H1 (cell line): ENCODE measurements around the gene MED10. TPM values are rescaled to one million over a fixed set of nuclear protein-coding genes. Genes with fewer than 3 reads are reported as not detected.

Experiments
- CTCF ChIA-PET: fragments of 300-600 bp; sonication (Branson Sonifier 250); formaldehyde crosslinking; loops from one replicate; lab custom pipeline; 2021; ENCODE audit not compliant: partially characterized antibody; lab: Charles Lee
- POLR2A ChIA-PET: fragments of 300-600 bp; sonication (Branson Sonifier 250); formaldehyde crosslinking; loops from one replicate; lab custom pipeline; 2021; ENCODE audit warnings: inconsistent platforms; ENCODE audit not compliant: partially characterized antibody; lab: Charles Lee
- DNase-seq, 2 experiments: peaks; one replicate each; pipeline versions ENCODE4 v3.0.0 to v3.0.0-alpha.2; 2010 to 2022; ENCODE audit warnings: low spot score in 2 of 2, low read depth in 1 of 2, mixed read lengths in 1 of 2
- FAIRE-seq: peaks from 2 replicates; lab custom pipeline; 2011; peaks lifted over from hg19 to GRCh38; lab: Jason Lieb, UNC
- H2AFZ ChIP-seq: 2 replicates; pipeline ENCODE4 v1.8.1; 2012; ENCODE audit warnings: low read length, inconsistent platforms
- H2AK5ac ChIP-seq: 2 replicates; pipeline ENCODE4 v1.6.1; 2013; ENCODE audit warnings: low read depth, low read length
- H2BK120ac ChIP-seq: replicated peaks from 2 replicates; pipeline ENCODE3; 2013; ENCODE audit warnings: low read depth, low read length, inconsistent platforms
- H2BK12ac ChIP-seq: 2 replicates; pipeline ENCODE4 v1.6.1; 2013; ENCODE audit warnings: low read depth, low read length
- H2BK15ac ChIP-seq: 2 replicates; pipeline ENCODE4 v1.6.1; 2013; ENCODE audit warnings: low read length
- H2BK20ac ChIP-seq: 2 replicates; pipeline ENCODE4 v1.6.1; 2013; ENCODE audit warnings: low read length
- H2BK5ac ChIP-seq: 2 replicates; pipeline ENCODE4 v1.6.1; 2013; ENCODE audit warnings: low read depth, low read length
- H3K14ac ChIP-seq: 2 replicates; pipeline ENCODE4 v1.6.1; 2013; ENCODE audit warnings: inconsistent platforms; ENCODE audit not compliant: insufficient read length
- H3K18ac ChIP-seq: 2 replicates; pipeline ENCODE4 v1.6.1; 2013; ENCODE audit warnings: low read length; ENCODE audit errors: extremely low read depth
- H3K23ac ChIP-seq: 2 replicates; pipeline ENCODE4 v1.6.1; 2013; ENCODE audit warnings: inconsistent platforms; ENCODE audit not compliant: insufficient read length
- H3K23me2 ChIP-seq: 2 replicates; pipeline ENCODE4 v1.6.1; 2013; ENCODE audit warnings: low read depth, low read length
- H3K27ac ChIP-seq: 2 replicates; pipeline ENCODE4 v1.6.1; 2011; ENCODE audit warnings: low read depth, low read length, inconsistent platforms
- H3K27me3 ChIP-seq, 4 experiments: replicated peaks in 1 of 4; 1 replicate in 1 of 4; 2 replicates in 3 of 4; pipeline versions ENCODE4 v1.6.1 to v1.8.1; 2011 to 2013; ENCODE audit warnings: low read length in 3 of 4, mild to moderate bottlenecking in 3 of 4, inconsistent platforms in 2 of 4, mixed read lengths in 2 of 4, moderate library complexity in 1 of 4; ENCODE audit not compliant: control insufficient read depth in 3 of 4, insufficient read depth in 3 of 4; ENCODE audit errors: extremely low read depth in 1 of 4
- H3K36me3 ChIP-seq, 4 experiments: 2 replicates each; pipeline versions ENCODE4 v1.6.1 to v1.8.1; 2011 to 2013; ENCODE audit warnings: mild to moderate bottlenecking in 4 of 4, low read length in 3 of 4, moderate library complexity in 2 of 4, control low read depth in 1 of 4, inconsistent platforms in 1 of 4; ENCODE audit not compliant: insufficient read depth in 4 of 4, control insufficient read depth in 2 of 4
- H3K4ac ChIP-seq: replicated peaks from 2 replicates; pipeline ENCODE3; 2013; ENCODE audit warnings: low read length, low read depth, mixed read lengths, inconsistent platforms; ENCODE audit not compliant: insufficient read length
- H3K4me1 ChIP-seq, 4 experiments: replicated peaks in 1 of 4; 1 replicate in 1 of 4; 2 replicates in 3 of 4; pipeline versions ENCODE4 v1.6.1 to v1.8.1; 2011 to 2013; ENCODE audit warnings: low read length in 3 of 4, inconsistent platforms in 2 of 4, mixed read lengths in 1 of 4; ENCODE audit not compliant: insufficient read depth in 4 of 4, control insufficient read depth in 3 of 4
- H3K4me2 ChIP-seq, 2 experiments: 2 replicates each; pipeline versions ENCODE4 v1.6.1 to v1.8.1; 2011 to 2013; ENCODE audit warnings: low read depth in 2 of 2, low read length in 2 of 2, control low read depth in 1 of 2, inconsistent platforms in 1 of 2, mild to moderate bottlenecking in 1 of 2; ENCODE audit not compliant: insufficient read depth in 1 of 2
- H3K4me3 ChIP-seq, 4 experiments: fragments of 200-600, 300-600 bp in 1 of 4; sonication (generic), shearing (Covaris generic), sonication (Bioruptor Twin) in 1 of 4; 2 replicates each; pipeline versions ENCODE4 v1.5.1 to v1.8.1; 2011 to 2016; ENCODE audit warnings: low read length in 4 of 4, low read depth in 3 of 4, control low read depth in 2 of 4, inconsistent platforms in 2 of 4, mild to moderate bottlenecking in 2 of 4, mixed read lengths in 1 of 4, moderate library complexity in 1 of 4; ENCODE audit not compliant: insufficient read depth in 2 of 4; ENCODE audit errors: extremely low read depth in 1 of 4
- H3K56ac ChIP-seq: replicated peaks from 2 replicates; pipeline ENCODE3; 2013; ENCODE audit warnings: low read depth, mild to moderate bottlenecking, mixed read lengths, low read length, inconsistent platforms; ENCODE audit not compliant: insufficient read length
- H3K79me1 ChIP-seq: 2 replicates; pipeline ENCODE4 v1.6.1; 2013; ENCODE audit warnings: low read depth, low read length, control low read depth
- H3K79me2 ChIP-seq, 2 experiments: 2 replicates each; pipeline versions ENCODE4 v1.6.1 to v1.8.1; 2012 to 2013; ENCODE audit warnings: low read length in 2 of 2, mild to moderate bottlenecking in 2 of 2, inconsistent platforms in 1 of 2; ENCODE audit not compliant: insufficient read depth in 2 of 2, control insufficient read depth in 1 of 2
- H3K9ac ChIP-seq, 4 experiments: replicated peaks in 1 of 4; 1 replicate in 1 of 4; 2 replicates in 3 of 4; pipeline versions ENCODE4 v1.6.1 to v1.8.1; 2011 to 2013; ENCODE audit warnings: low read depth in 3 of 4, low read length in 3 of 4, control low read depth in 2 of 4, mild to moderate bottlenecking in 2 of 4, moderate library complexity in 2 of 4, inconsistent platforms in 1 of 4; ENCODE audit errors: extremely low read depth in 1 of 4
- H3K9me3 ChIP-seq, 2 experiments: 2 replicates each; pipeline versions ENCODE4 v1.6.1 to v1.8.1; 2012 to 2013; ENCODE audit warnings: mild to moderate bottlenecking in 2 of 2, moderate library complexity in 2 of 2, control low read depth in 1 of 2, inconsistent platforms in 1 of 2, low read depth in 1 of 2, low read length in 1 of 2, mixed read lengths in 1 of 2; ENCODE audit not compliant: insufficient read depth in 2 of 2
- H4K20me1 ChIP-seq, 2 experiments: replicated peaks in 1 of 2; 2 replicates each; pipeline versions ENCODE3 to v1.8.1; 2011 to 2013; ENCODE audit warnings: inconsistent platforms in 2 of 2, low read length in 2 of 2, mild to moderate bottlenecking in 1 of 2; ENCODE audit not compliant: insufficient read depth in 2 of 2, control insufficient read depth in 1 of 2
- H4K5ac ChIP-seq: 2 replicates; pipeline ENCODE4 v1.6.1; 2013; ENCODE audit warnings: low read length, low read depth, mixed read lengths, inconsistent platforms; ENCODE audit not compliant: insufficient read length
- H4K8ac ChIP-seq: 2 replicates; pipeline ENCODE4 v1.8.0; 2013; ENCODE audit warnings: mild to moderate bottlenecking, moderate library complexity, low read length, inconsistent platforms; ENCODE audit not compliant: insufficient read depth; ENCODE audit errors: extremely low read depth
- H4K91ac ChIP-seq: replicated peaks from 2 replicates; pipeline ENCODE3; 2013; ENCODE audit warnings: low read length, mixed read lengths, inconsistent platforms; ENCODE audit not compliant: insufficient read length
- EZH2 ChIP-seq: fragments of 200-600 bp; sonication (generic); IDR thresholded peaks from 2 replicates; pipeline ENCODE4 v1.7.1; 2012; ENCODE audit warnings: low read depth, mild to moderate bottlenecking, moderate library complexity, low read length, inconsistent platforms; ENCODE audit not compliant: severe bottlenecking
- JUND ChIP-seq: IDR thresholded peaks from 2 replicates; pipeline ENCODE4 v1.6.1; 2011; ENCODE audit warnings: mild to moderate bottlenecking, improper control_type of control experiment, low read length
- POLR2A ChIP-seq, 2 experiments: IDR thresholded peaks; 1 replicate in 1 of 2; 2 replicates in 1 of 2; pipeline ENCODE4 v1.6.1; 2011; ENCODE audit warnings: low read depth in 2 of 2, low read length in 2 of 2, mild to moderate bottlenecking in 2 of 2; ENCODE audit errors: control extremely low read depth in 1 of 2
- RBBP5 ChIP-seq: IDR thresholded peaks from 2 replicates; pipeline ENCODE4 v1.7.1; 2012; ENCODE audit warnings: low read depth, mild to moderate bottlenecking, inconsistent platforms, low read length, moderate library complexity, borderline replicate concordance
- SAP30 ChIP-seq: fragments of 300-600 bp; sonication (generic); IDR thresholded peaks from 2 replicates; pipeline ENCODE4 v1.7.1; 2012; ENCODE audit warnings: low read length, moderate library complexity, mild to moderate bottlenecking, inconsistent platforms; ENCODE audit not compliant: insufficient read depth, insufficient replicate concordance
- SIN3A ChIP-seq, 2 experiments: IDR thresholded peaks in 1 of 2; conservative IDR thresholded peaks in 1 of 2; 2 replicates each; pipeline ENCODE4 v1.6.1; 2011 to 2012; ENCODE audit warnings: low read length in 2 of 2, improper control_type of control experiment in 1 of 2, low read depth in 1 of 2, mild to moderate bottlenecking in 1 of 2
- SRF ChIP-seq: IDR thresholded peaks from 2 replicates; pipeline ENCODE4 v1.6.1; 2011; ENCODE audit warnings: mild to moderate bottlenecking, low read depth, low read length, moderate library complexity
- TAF7 ChIP-seq: optimal IDR thresholded peaks from 2 replicates; pipeline ENCODE3; 2011; ENCODE audit warnings: low read depth, mild to moderate bottlenecking, inconsistent platforms, low read length, moderate library complexity, borderline replicate concordance
- TBP ChIP-seq: IDR thresholded peaks from 2 replicates; pipeline ENCODE4 v1.6.1; 2011; ENCODE audit warnings: low read depth, low read length, improper control_type of control experiment
- YY1 ChIP-seq: IDR thresholded peaks from 2 replicates; pipeline ENCODE4 v1.6.1; 2011; ENCODE audit warnings: low read depth, mild to moderate bottlenecking, low read length
- ZNF274 ChIP-seq: IDR thresholded peaks from 2 replicates; pipeline ENCODE4 v1.7.0; 2012; ENCODE audit warnings: low read length, borderline replicate concordance; ENCODE audit errors: extremely low read depth
- WGBS, 2 experiments: shearing (Covaris generic) in 1 of 2; methylation state at CpG; one replicate each; pipeline versions ENCODE4 v1.1.6 to v1.1.7; 2013 to 2015; ENCODE audit warnings: low lambda C conversion rate in 2 of 2, mixed read lengths in 2 of 2, inconsistent platforms in 1 of 2, low coverage in 1 of 2, missing lambda C conversion rate in 1 of 2; ENCODE audit not compliant: insufficient replicate concordance in 2 of 2, insufficient coverage in 1 of 2, insufficient read length in 1 of 2; ENCODE audit errors: extremely low coverage in 1 of 2, missing lambda C conversion rate in 1 of 2; 5-methylcytosine and 5-hydroxymethylcytosine counted together
- polyA plus RNA-seq, 7 experiments: library from polyadenylated mRNA; depleted of rRNA in 3 of 7; stranded (reverse) in 5 of 7; unstranded in 2 of 7; fragments of >200 nt in 5 of 7; fragments of 200-250 nt in 2 of 7; gene quantifications; 1 replicate in 5 of 7; 2 replicates in 1 of 7; 4 replicates in 1 of 7; pipeline versions ENCODE4 v1.2.1 to v1.2.3, GENCODE V29; 2011 to 2013; ENCODE audit warnings: missing spikeins in 2 of 7, mixed read lengths in 2 of 7
- total RNA-seq: library from RNA; stranded (reverse); fragmentation: NEBNext Ultra II Directional; extraction: Animal tissue kit (Norgen Biotek cat#: 25700); gene quantifications from 2 replicates; pipeline ENCODE4 v1.2.1, GENCODE V29; 2021
- TF ChIP-seq, protein P1 (sequence below): IDR thresholded peaks from 2 replicates; pipeline ENCODE4 v1.6.1; 2012; ENCODE audit warnings: low read length, inconsistent platforms

Gene MED10
- total and polyA plus RNA-seq, 2 of the 8 experiments (the other 6 are each of a cell fraction or from before 2014, with no cell fraction given) = 20.1 to 23.2 TPM

DNA sequence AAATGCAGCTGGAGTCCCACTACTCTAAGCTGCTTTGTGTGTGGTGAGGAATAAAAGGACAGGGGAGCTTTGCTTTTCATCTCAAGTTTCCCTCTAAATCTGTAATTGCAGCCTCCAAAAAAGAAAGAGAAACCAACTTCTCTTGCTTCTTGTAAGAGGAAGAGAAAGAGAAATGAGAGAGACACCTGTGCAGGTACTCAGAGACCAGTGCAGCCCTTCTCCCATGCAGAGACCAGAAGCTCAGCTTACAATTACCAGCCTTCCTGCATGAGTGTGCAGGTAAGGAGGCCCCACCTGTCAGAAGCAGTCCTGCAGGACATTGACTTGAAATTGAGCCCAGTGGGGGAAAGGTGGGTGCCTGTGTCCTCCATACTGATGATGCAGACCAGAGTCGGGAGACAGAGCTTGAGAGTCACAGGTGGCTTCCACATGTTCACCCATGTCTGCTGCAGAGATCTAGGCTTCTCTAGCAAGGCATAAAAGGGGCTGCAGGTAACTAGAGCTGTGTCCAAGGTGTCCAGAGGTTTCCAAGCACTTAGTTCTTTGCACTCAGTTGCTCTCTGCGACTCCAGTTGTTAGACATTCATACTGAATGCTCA is 15.3 kb upstream of the MED10 start:
- H4K5ac ChIP-seq = no peak overlapping the region
- H2BK20ac ChIP-seq = no peak overlapping the region
- DNase-seq (no peak), FAIRE-seq (no peak)
- no peak overlapping the region for H2BK15ac ChIP-seq
- H2AK5ac ChIP-seq = no peak overlapping the region
- no peak overlapping the region for H3K4me2 ChIP-seq
- H2AFZ ChIP-seq = no peak overlapping the region
- no peak overlapping the region for H3K56ac ChIP-seq
- H4K8ac ChIP-seq = no peak overlapping the region
- H3K9me3 ChIP-seq = peaks cover 0 to 4% of the 10 kb centered on the region in 2 experiments; a peak in 1 of 4 replicates
- H3K23ac ChIP-seq = no peak overlapping the region
- POLR2A ChIA-PET = no interaction called here
- no peak overlapping the region for H3K14ac ChIP-seq
- no peaks in the 10 kb centered on the region for H3K27me3 ChIP-seq
- no peak overlapping the region for H4K91ac ChIP-seq
- H3K36me3 ChIP-seq = no peaks in the 10 kb centered on the region
- H2BK12ac ChIP-seq = no peak overlapping the region
- H3K18ac ChIP-seq = no peak overlapping the region
- CTCF ChIA-PET = interaction anchor here (1.2 kb wide), 1 partner anchor 9 kb away, joined by 3 read pairs; no protein-coding TSS in a partner anchor
- no peaks in the 10 kb centered on the region for H4K20me1 ChIP-seq
- no peak overlapping the region for H3K4ac ChIP-seq
- H3K23me2 ChIP-seq = no peaks in the 10 kb centered on the region
- no peak overlapping the region for H3K27ac ChIP-seq
- H2BK5ac ChIP-seq = no peak overlapping the region
- no peak overlapping the region for H3K4me3 ChIP-seq
- WGBS, 2 experiments = 92% methylated on average over 2 of the region's 2 CpGs; no CpG with 5 or more reads in 1 of the 2 experiments
- H3K4me1 ChIP-seq = no peaks in the 10 kb centered on the region
- no peaks in the 10 kb centered on the region for H3K79me2 ChIP-seq
- H3K79me1 ChIP-seq = no peaks in the 10 kb centered on the region
- no peak overlapping the region for H3K9ac ChIP-seq
- no peak overlapping the region for H2BK120ac ChIP-seq
- TF ChIP-seq TAF7 (no peak), YY1 (no peak), SRF (no peak), TBP (no peak), POLR2A (IDR thresholded peaks at IDR 0.05; ENCODE audit: control extremely low read depth in 1 of 2, low read depth in 2 of 2, low read length in 2 of 2) (no peak), SAP30 (no peak), RBBP5 (no peak), EZH2 (no peak), SIN3A (conservative IDR thresholded peaks at IDR 0.05 in 1 of 2, IDR thresholded peaks at IDR 0.05 in 1 of 2; ENCODE audit: low read depth in 1 of 2, low read length in 2 of 2) (no peak), ZNF274 (no peak), JUND (no peak)
- TF ChIP-seq, protein P1, sequence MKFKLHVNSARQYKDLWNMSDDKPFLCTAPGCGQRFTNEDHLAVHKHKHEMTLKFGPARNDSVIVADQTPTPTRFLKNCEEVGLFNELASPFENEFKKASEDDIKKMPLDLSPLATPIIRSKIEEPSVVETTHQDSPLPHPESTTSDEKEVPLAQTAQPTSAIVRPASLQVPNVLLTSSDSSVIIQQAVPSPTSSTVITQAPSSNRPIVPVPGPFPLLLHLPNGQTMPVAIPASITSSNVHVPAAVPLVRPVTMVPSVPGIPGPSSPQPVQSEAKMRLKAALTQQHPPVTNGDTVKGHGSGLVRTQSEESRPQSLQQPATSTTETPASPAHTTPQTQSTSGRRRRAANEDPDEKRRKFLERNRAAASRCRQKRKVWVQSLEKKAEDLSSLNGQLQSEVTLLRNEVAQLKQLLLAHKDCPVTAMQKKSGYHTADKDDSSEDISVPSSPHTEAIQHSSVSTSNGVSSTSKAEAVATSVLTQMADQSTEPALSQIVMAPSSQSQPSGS = no peak
